ENCODE data around the gene ANO6.

- TF ChIP-seq, protein P1, sequence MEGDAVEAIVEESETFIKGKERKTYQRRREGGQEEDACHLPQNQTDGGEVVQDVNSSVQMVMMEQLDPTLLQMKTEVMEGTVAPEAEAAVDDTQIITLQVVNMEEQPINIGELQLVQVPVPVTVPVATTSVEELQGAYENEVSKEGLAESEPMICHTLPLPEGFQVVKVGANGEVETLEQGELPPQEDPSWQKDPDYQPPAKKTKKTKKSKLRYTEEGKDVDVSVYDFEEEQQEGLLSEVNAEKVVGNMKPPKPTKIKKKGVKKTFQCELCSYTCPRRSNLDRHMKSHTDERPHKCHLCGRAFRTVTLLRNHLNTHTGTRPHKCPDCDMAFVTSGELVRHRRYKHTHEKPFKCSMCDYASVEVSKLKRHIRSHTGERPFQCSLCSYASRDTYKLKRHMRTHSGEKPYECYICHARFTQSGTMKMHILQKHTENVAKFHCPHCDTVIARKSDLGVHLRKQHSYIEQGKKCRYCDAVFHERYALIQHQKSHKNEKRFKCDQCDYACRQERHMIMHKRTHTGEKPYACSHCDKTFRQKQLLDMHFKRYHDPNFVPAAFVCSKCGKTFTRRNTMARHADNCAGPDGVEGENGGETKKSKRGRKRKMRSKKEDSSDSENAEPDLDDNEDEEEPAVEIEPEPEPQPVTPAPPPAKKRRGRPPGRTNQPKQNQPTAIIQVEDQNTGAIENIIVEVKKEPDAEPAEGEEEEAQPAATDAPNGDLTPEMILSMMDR (conservative IDR thresholded peaks at IDR 0.05; ENCODE audit: low read depth, low read length), result no peak
- no peak for TF ChIP-seq EZH2 (IDR thresholded peaks at IDR 0.05; ENCODE audit: borderline replicate concordance, low read depth, low read length, poor library complexity, severe bottlenecking)
These were observed 75.6 kb downstream of the ANO6 start for GRCh38 chr12:45291518-45291917.
